ENCODE results near the gene CA6.
"Not testable (repeated sequence)": the region's sequence is repeated elsewhere in the genome, so short reads cannot be mapped to it uniquely, and the experiment has no call there.

DNA sequence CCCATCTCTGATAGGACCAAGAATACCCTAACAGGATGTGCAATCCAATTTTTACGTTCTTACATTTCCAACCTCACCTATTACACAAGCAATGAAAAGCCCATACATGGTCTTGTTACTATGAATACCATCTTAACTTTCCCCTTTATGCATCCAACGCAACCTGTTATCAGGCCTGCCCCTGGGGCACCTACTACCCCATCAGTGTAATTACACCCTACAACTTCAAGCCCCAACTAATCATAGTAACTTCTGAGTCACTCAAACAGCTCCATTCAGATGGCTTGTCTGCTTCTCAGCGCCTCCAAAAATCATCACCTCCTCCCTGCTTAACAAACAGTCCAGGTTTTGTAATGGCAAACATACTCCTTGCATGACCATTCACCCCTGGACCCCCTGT, 48.9 kb upstream of the CA6 start:
- TF ChIP-seq, protein P1, sequence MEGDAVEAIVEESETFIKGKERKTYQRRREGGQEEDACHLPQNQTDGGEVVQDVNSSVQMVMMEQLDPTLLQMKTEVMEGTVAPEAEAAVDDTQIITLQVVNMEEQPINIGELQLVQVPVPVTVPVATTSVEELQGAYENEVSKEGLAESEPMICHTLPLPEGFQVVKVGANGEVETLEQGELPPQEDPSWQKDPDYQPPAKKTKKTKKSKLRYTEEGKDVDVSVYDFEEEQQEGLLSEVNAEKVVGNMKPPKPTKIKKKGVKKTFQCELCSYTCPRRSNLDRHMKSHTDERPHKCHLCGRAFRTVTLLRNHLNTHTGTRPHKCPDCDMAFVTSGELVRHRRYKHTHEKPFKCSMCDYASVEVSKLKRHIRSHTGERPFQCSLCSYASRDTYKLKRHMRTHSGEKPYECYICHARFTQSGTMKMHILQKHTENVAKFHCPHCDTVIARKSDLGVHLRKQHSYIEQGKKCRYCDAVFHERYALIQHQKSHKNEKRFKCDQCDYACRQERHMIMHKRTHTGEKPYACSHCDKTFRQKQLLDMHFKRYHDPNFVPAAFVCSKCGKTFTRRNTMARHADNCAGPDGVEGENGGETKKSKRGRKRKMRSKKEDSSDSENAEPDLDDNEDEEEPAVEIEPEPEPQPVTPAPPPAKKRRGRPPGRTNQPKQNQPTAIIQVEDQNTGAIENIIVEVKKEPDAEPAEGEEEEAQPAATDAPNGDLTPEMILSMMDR (IDR thresholded peaks at IDR 0.05; ENCODE audit: insufficient read depth, low read length, poor library complexity, severe bottlenecking): not testable (repeated sequence)
- not testable (repeated sequence) for TF ChIP-seq EZH2phosphoT487 (conservative IDR thresholded peaks at IDR 0.05; ENCODE audit: low read length)
